ENCODE data around the gene B4GALT1. TPM values are rescaled to one million over a fixed set of nuclear protein-coding genes. Genes with fewer than 3 reads are reported as not detected.
A peak's percentile ranks its signal among the peaks of the same experiment; 100 is the strongest.
"Not testable (repeated sequence)": the region's sequence is repeated elsewhere in the genome, so short reads cannot be mapped to it uniquely, and the experiment has no call there.

The B4GALT1 gene
- total RNA-seq, 1 donor from 2014 or later: 100 TPM

DNA sequence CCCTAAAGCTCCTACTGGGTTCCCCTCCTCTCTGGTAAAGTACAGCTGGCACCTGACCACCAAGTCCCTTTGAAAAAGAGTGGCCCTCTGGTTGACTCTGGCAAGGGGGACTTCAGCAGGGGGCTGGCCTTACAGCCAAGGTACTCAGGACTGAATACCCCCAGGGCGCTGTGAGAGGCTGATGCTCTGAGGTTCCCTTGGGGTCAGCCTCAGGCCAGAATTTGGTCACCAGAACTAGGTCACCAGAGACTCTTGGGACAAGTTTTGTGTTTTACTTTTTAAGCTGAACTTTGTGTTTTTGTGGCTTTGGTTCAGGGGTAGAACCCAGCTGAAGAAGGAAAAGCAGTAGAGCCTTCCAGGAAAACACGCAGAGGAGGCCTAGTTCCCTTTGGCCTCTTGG is 67.4 kb downstream of the B4GALT1 start:
- no peaks in the 10 kb centered on the region for H3K27me3 ChIP-seq
- peak overlapping the region in 1 of 2 donors; percentile 9 for H3K27ac ChIP-seq
- no peaks in the 10 kb centered on the region for H3K9me3 ChIP-seq
- DNase-seq (ENCODE audit: low spot score in 2 of 2): no peak
- peaks cover 0 to 8% of the 10 kb centered on the region in 2 donors for H3K4me1 ChIP-seq
- no peaks in the 10 kb centered on the region for H3K36me3 ChIP-seq
- TF ChIP-seq, protein P1, sequence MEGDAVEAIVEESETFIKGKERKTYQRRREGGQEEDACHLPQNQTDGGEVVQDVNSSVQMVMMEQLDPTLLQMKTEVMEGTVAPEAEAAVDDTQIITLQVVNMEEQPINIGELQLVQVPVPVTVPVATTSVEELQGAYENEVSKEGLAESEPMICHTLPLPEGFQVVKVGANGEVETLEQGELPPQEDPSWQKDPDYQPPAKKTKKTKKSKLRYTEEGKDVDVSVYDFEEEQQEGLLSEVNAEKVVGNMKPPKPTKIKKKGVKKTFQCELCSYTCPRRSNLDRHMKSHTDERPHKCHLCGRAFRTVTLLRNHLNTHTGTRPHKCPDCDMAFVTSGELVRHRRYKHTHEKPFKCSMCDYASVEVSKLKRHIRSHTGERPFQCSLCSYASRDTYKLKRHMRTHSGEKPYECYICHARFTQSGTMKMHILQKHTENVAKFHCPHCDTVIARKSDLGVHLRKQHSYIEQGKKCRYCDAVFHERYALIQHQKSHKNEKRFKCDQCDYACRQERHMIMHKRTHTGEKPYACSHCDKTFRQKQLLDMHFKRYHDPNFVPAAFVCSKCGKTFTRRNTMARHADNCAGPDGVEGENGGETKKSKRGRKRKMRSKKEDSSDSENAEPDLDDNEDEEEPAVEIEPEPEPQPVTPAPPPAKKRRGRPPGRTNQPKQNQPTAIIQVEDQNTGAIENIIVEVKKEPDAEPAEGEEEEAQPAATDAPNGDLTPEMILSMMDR (IDR thresholded peaks at IDR 0.05): no peak
- intact Hi-C loops (cut with DNase I): no loop called here
- H3K4me3 ChIP-seq: no peak overlapping the region

DNA sequence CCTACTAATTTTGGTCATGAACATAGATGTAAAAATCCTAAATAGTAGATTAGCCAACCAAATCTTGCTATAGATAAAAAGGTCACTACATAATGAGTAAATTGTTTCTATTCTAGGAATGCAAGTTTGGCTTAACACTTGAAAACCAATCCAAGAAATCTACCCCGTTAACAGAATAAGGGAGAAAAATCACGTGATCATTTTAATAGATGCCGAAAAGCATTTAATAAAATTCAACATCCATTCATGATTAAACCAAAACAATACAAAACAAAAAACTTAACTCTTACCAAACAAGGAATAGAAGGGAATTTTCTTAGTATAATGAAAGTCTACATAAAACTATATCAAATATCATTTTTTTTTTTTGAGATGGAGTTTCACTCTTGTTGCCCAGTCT is 69.9 kb downstream of the B4GALT1 start:
- Histone ChIP-seq H3K4me3 (no peak overlapping the region), H3K36me3 (no peaks in the 10 kb centered on the region), H3K4me1 (peaks cover 0 to 8% of the 10 kb centered on the region in 2 donors), H3K27ac (no peak overlapping the region), H3K9me3 (no peaks in the 10 kb centered on the region), H3K27me3 (no peaks in the 10 kb centered on the region)
- intact Hi-C loops (cut with DNase I): no loop called here
- DNase-seq (ENCODE audit: low spot score in 2 of 2): no peak
- TF ChIP-seq, protein P1 (IDR thresholded peaks at IDR 0.05): no peak

DNA sequence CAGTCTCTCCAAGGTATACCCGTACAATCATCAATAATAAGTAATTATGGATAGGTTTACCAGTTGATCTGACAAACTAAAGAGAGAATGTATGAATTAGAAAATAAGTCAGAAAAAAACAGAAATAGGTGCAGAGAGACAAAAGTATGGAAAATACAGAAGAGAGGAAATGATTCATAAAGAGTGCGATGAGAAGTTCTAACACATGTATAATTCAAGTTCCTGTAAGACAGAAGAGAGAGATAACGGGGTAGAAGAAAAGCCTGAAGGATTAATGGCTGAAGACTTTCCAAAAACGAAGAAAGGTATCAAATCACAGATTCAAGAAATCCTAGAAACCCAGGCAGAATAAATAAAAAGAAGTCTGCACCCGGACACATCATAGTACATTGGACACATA is 74.5 kb downstream of the B4GALT1 start:
- TF ChIP-seq, protein P1 (IDR thresholded peaks at IDR 0.05): no peak
- H3K9me3 ChIP-seq: no peaks in the 10 kb centered on the region
- intact Hi-C loops (cut with DNase I): no loop called here
- no peak for DNase-seq (ENCODE audit: low spot score in 2 of 2)
- H3K27ac ChIP-seq: no peak overlapping the region
- H3K36me3 ChIP-seq: no peaks in the 10 kb centered on the region
- H3K4me3 ChIP-seq: no peak overlapping the region
- no peaks in the 10 kb centered on the region for H3K27me3 ChIP-seq
- no peaks in the 10 kb centered on the region for H3K4me1 ChIP-seq

DNA sequence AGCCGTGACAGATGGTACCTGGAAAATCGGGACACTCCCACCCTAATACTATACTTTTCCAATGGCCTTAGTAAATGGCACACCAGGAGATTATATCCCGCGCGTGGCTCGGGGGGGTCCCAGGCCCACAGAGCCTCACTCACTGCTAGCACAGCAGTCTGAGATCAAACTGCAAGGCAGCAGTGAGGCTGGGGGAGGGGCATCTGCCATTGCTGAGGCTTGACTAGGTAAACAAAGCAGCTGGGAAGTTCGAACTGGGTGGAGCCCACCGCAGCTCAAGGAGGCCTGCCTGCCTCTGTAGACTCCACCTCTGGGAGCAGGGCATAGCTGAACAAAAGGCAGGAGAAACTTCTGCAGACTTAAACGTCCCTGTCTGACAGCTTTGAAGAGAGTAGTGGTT is 81.5 kb downstream of the B4GALT1 start:
- H3K4me3 ChIP-seq; H3K9me3 ChIP-seq; DNase-seq (ENCODE audit: low spot score in 2 of 2); H3K27me3 ChIP-seq; H3K27ac ChIP-seq; intact Hi-C loops (cut with DNase I); H3K36me3 ChIP-seq: not testable (repeated sequence)
- peaks cover 12% of the 10 kb centered on the region in 2 donors for H3K4me1 ChIP-seq

DNA sequence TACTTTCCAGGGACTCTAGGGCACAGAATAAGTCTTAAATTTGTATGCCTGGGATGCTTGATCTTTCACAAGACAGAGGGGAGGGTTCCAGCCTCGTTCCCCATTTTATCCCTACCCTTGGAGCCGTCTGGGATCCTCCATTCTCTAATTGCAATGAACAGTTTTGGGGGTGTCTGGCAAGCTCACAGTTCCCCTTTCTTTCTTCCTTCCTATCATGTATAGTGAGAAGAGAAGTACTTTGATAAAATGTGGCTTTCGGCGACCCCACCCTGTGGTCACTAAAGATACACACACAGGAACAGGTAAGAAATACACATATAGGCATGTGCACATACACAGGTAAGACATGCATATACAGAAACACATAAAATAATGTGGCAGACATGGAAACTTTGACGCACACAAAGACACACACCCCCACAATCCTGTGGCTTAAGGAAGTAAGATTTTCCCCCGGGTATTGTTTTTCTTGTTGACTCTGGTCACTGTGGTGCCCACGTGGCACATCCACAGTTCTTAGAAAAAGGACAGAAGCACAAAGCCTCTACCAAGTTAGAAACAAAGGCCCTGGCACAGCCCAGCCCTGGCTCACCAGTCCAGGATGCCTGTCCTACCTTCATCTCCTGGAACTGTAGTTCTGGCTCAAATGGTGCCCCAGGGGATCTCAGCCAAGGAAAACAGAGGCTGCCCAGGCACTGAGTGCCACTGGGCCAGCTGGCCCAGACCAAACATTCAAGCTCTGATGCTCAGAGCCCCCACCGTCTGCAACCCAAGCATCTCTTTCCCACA is 84.4 kb downstream of the B4GALT1 start:
- Histone ChIP-seq H3K4me1 (peaks cover 12% of the 10 kb centered on the region in 2 donors), H3K9me3 (no peaks in the 10 kb centered on the region), H3K36me3 (no peaks in the 10 kb centered on the region), H3K4me3 (no peak overlapping the region), H3K27ac (peak overlapping the region; percentile 61 to 69), H3K27me3 (no peaks in the 10 kb centered on the region)
- TF ChIP-seq, protein P1 (IDR thresholded peaks at IDR 0.05): no peak
- intact Hi-C loops (cut with DNase I): no loop called here
- DNase-seq (ENCODE audit: low spot score in 2 of 2): no peak

DNA sequence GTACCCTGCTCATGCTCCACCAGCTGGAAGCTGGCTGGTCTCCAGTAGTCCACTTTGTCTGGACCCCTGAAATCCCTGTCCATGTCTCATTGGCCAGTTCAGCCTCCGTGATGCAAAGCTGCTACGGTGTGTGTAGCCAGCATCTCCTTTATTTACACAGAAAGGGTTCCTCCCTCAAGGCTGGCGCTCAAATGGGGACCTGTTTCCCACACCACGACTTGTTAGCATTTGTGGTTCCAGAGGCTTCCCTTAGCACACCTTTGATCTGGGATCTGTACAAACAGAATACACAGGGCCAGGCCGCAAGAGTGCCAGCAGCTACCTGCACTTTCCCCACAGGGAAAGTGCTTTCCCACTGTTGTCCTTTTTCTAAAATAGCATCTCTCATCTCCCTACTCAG is 85.0 kb downstream of the B4GALT1 start:
- no peaks in the 10 kb centered on the region for H3K27me3 ChIP-seq
- DNase-seq (ENCODE audit: low spot score in 2 of 2): no peak
- intact Hi-C loops (cut with DNase I): no loop called here
- H3K27ac ChIP-seq: peak overlapping the region; percentile 61 to 69
- no peaks in the 10 kb centered on the region for H3K36me3 ChIP-seq
- TF ChIP-seq, protein P1 (IDR thresholded peaks at IDR 0.05): no peak
- H3K4me1 ChIP-seq: peaks cover 12 to 14% of the 10 kb centered on the region in 2 donors
- no peaks in the 10 kb centered on the region for H3K9me3 ChIP-seq
- no peak overlapping the region for H3K4me3 ChIP-seq

All from ascending aorta (tissue), 2 donors.